ENCODE results near the gene EPG5.

- TF ChIP-seq POLR2A (IDR thresholded peaks at IDR 0.05; ENCODE audit: low read length) (no peak), GATA1 (IDR thresholded peaks at IDR 0.05; ENCODE audit: low read depth, low read length) (no peak)
Measured at GRCh38 chr18:45926085-45926484, 41.0 kb downstream of the EPG5 start.
